ENCODE measurements around the gene PLEKHM3. TPM values are rescaled to one million over a fixed set of nuclear protein-coding genes. Genes with fewer than 3 reads are reported as not detected.

The PLEKHM3 gene
- total and polyA plus RNA-seq, 2 of the 4 experiments (the other 2 are of a cell fraction) = 2.4 to 11.3 TPM

GRCh38 chr2:207825045-207825954, 200.0 kb downstream of the PLEKHM3 start:
- ChIA-PET POLR2A (ENCODE audit: unreplicated experiment) (no interaction called here), CTCF (no interaction called here)
- WGBS, 2 experiments (ENCODE audit: extremely low coverage in 2 of 2, insufficient read length in 1 of 2) = 74% methylated on average over 4 of the region's 17 CpGs; no CpG with 5 or more reads in 1 of the 2 experiments
- Histone ChIP-seq H3K9ac (ENCODE audit: low read depth, low read length) (no peak overlapping the region), H4K8ac (ENCODE audit: low read depth in 2 of 2, low read length in 2 of 2) (no peak overlapping the region), H3K4me3 (ENCODE audit: insufficient read depth, low read depth, low read length) (no peak overlapping the region), H3K36me3 (ENCODE audit: control insufficient read depth, insufficient read depth, low read length) (peaks cover 1% of the 10 kb centered on the region; the same call in 1 of the 2 replicates), H3K56ac (ENCODE audit: extremely low read depth, insufficient read depth, low read length) (no peak overlapping the region), H2AK5ac (ENCODE audit: low read depth, low read length) (no peak overlapping the region), H3K27me3 (ENCODE audit: control insufficient read depth, insufficient read depth, low read length) (no peaks in the 10 kb centered on the region), H3K4ac (ENCODE audit: low read depth, low read length) (no peak overlapping the region), H3K4me1 (ENCODE audit: control insufficient read depth, insufficient read depth, low read length) (peaks cover 2% of the 10 kb centered on the region; the same call in 1 of the 2 replicates), H3K9me3 (ENCODE audit: control insufficient read depth, insufficient read depth, low read length) (no peaks in the 10 kb centered on the region), H2AK9ac (replicated peaks; ENCODE audit: low read depth, low read length, poor library complexity) (no peak overlapping the region), H2BK20ac (ENCODE audit: low read depth, low read length) (no peak overlapping the region), H2BK120ac (ENCODE audit: low read depth, low read length) (no peak overlapping the region), H3K18ac (ENCODE audit: low read depth, low read length) (no peak overlapping the region), H3K9me1 (ENCODE audit: insufficient read depth, low read length) (no peaks in the 10 kb centered on the region; the same call in 1 of the 2 replicates), H3K4me2 (ENCODE audit: low read depth, low read length) (no peak overlapping the region), H3K27ac (ENCODE audit: insufficient read depth, low read length) (no peak overlapping the region), H2BK15ac (ENCODE audit: low read depth, low read length) (no peak overlapping the region), H3K79me1 (ENCODE audit: low read depth in 1 of 2, low read length in 2 of 2) (no peaks in the 10 kb centered on the region), H4K20me1 (ENCODE audit: insufficient read depth, low read length) (no peaks in the 10 kb centered on the region), H2BK5ac (ENCODE audit: low read depth, low read length, poor library complexity, severe bottlenecking) (no peak overlapping the region), H3K23ac (ENCODE audit: low read depth, low read length) (no peak overlapping the region), H4K91ac (ENCODE audit: insufficient read depth, low read depth, low read length) (no peak overlapping the region), H4K5ac (ENCODE audit: low read depth, low read length) (no peak overlapping the region), H2AFZ (replicated peaks; ENCODE audit: low read length, poor library complexity) (no peak overlapping the region), H3K14ac (replicated peaks; ENCODE audit: low read depth, low read length) (no peak overlapping the region)
- intact Hi-C loops (cut with micrococcal nuclease) = no loop called here
- BruUV-seq (replicated peaks) = no TSS peak
- no peak for ATAC-seq (ENCODE audit: low read depth)
- no peak for TF ChIP-seq FOS (IDR thresholded peaks at IDR 0.05; ENCODE audit: low read depth, low read length)
- TF ChIP-seq CEBPB (IDR thresholded peaks at IDR 0.05; ENCODE audit: low read depth, low read length) = no peak
- no peak for TF ChIP-seq CHD1 (IDR thresholded peaks at IDR 0.05; ENCODE audit: low read depth, low read length)
- no peak for TF ChIP-seq RCOR1 (IDR thresholded peaks at IDR 0.05; ENCODE audit: insufficient replicate concordance, low read length)
- TF ChIP-seq RAD21 (IDR thresholded peaks at IDR 0.05; ENCODE audit: low read length) = no peak
- TF ChIP-seq, protein P1, sequence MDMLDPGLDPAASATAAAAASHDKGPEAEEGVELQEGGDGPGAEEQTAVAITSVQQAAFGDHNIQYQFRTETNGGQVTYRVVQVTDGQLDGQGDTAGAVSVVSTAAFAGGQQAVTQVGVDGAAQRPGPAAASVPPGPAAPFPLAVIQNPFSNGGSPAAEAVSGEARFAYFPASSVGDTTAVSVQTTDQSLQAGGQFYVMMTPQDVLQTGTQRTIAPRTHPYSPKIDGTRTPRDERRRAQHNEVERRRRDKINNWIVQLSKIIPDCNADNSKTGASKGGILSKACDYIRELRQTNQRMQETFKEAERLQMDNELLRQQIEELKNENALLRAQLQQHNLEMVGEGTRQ (IDR thresholded peaks at IDR 0.05; ENCODE audit: low read depth, low read length) = no peak
- no peak for TF ChIP-seq RFX5 (IDR thresholded peaks at IDR 0.05; ENCODE audit: low read depth, low read length)
- dilution Hi-C loops (cut with HindIII; ENCODE audit: low sequenced_read_pairs, unreplicated experiment) = no loop called here
- DNase-seq = no peak
- in situ Hi-C loops (cut with MboI; ENCODE audit: low sequenced_read_pairs) = no loop called here

Data from IMR-90 (cell line).